HG03342 (cell line): ENCODE measurements around the gene MIER2.

Experiments used
- ATAC-seq: cut with Tn5 transposase; IDR thresholded peaks from one replicate; pipeline ENCODE4 v1.9.1; 2021; ENCODE audit warnings: mild to moderate bottlenecking, moderate library complexity; ENCODE audit not compliant: unreplicated experiment

The MIER2 gene

GRCh38 chr19:334296-335071 lies 10.1 kb downstream of the MIER2 start:
- no peak for ATAC-seq

GRCh38 chr19:330503-330902 lies 14.1 kb downstream of the MIER2 start:
- ATAC-seq, result no peak

GRCh38 chr19:329876-330275 lies 14.7 kb downstream of the MIER2 start:
- ATAC-seq, result no peak

- no peak for ATAC-seq
These were observed 16.5 kb downstream of the MIER2 start for GRCh38 chr19:328025-328505.

GRCh38 chr19:327291-328024 lies 17.1 kb downstream of the MIER2 start:
- no peak for ATAC-seq

- ATAC-seq, result no peak
These were observed 17.7 kb downstream of the MIER2 start for GRCh38 chr19:326871-327270.

- ATAC-seq, result no peak
These were observed 18.5 kb downstream of the MIER2 start for GRCh38 chr19:325937-326565.

- no peak for ATAC-seq
These were observed 19.2 kb downstream of the MIER2 start for GRCh38 chr19:325173-325936.

GRCh38 chr19:324716-325115 lies 19.9 kb downstream of the MIER2 start:
- no peak for ATAC-seq

- ATAC-seq, result no peak
These were observed 22.0 kb downstream of the MIER2 start for GRCh38 chr19:322616-323015.

- ATAC-seq, result no peak
These were observed 26.2 kb downstream of the MIER2 start for GRCh38 chr19:318509-318774.

GRCh38 chr19:317710-318508 lies 26.7 kb downstream of the MIER2 start:
- ATAC-seq, result no peak

- ATAC-seq, result no peak
These were observed 28.8 kb downstream of the MIER2 start for GRCh38 chr19:315811-316210.

GRCh38 chr19:313988-314815 lies 30.4 kb downstream of the MIER2 start:
- no peak for ATAC-seq

- ATAC-seq, result no peak
These were observed 31.2 kb downstream of the MIER2 start for GRCh38 chr19:313169-313987.

GRCh38 chr19:311813-312261 lies 32.8 kb downstream of the MIER2 start:
- no peak for ATAC-seq

GRCh38 chr19:310781-311496 lies 33.7 kb downstream of the MIER2 start:
- ATAC-seq, result no peak

- no peak for ATAC-seq
These were observed 34.4 kb downstream of the MIER2 start for GRCh38 chr19:310141-310651.
